Measurements from ENCODE around the gene UBASH3A.

The UBASH3A gene

GRCh38 chr21:42423685-42424084 is 20.0 kb downstream of the UBASH3A start:
- no CpG with 5 or more reads among the region's 2 CpGs for WGBS (ENCODE audit: extremely low coverage, insufficient coverage, insufficient read length)
- Histone ChIP-seq H3K27ac (ENCODE audit: low read depth, low read length) (no peak overlapping the region), H3K18ac (ENCODE audit: low read length) (no peak overlapping the region), H3K36me3 (ENCODE audit: control insufficient read depth in 1 of 2, insufficient read depth in 2 of 2, low read length in 2 of 2) (no peaks in the 10 kb centered on the region), H3K4me1 (ENCODE audit: control insufficient read depth in 1 of 2, insufficient read depth in 2 of 2, low read length in 2 of 2) (no peaks in the 10 kb centered on the region), H3K9ac (ENCODE audit: low read length) (no peak overlapping the region), H3K4me3 (ENCODE audit: low read depth, low read length) (no peak overlapping the region), H3K4ac (ENCODE audit: low read depth, low read length) (no peak overlapping the region), H3K27me3 (ENCODE audit: insufficient read depth, low read length) (no peaks in the 10 kb centered on the region), H2AFZ (ENCODE audit: insufficient read depth, low read length, poor library complexity) (no peak overlapping the region), H3K14ac (ENCODE audit: low read length) (no peak overlapping the region), H4K8ac (ENCODE audit: low read depth, low read length) (no peak overlapping the region), H4K12ac (ENCODE audit: low read depth, low read length) (no peak overlapping the region), H2BK12ac (ENCODE audit: low read length) (no peak overlapping the region), H2AK5ac (ENCODE audit: low read length) (no peak overlapping the region), H3K23ac (ENCODE audit: low read length) (no peak overlapping the region), H3K4me2 (ENCODE audit: low read length) (no peak overlapping the region), H3K79me1 (ENCODE audit: low read length) (no peaks in the 10 kb centered on the region), H3K9me3 (ENCODE audit: insufficient read depth, low read depth, low read length) (peaks cover 5% of the 10 kb centered on the region), H3K79me2 (ENCODE audit: control insufficient read depth, insufficient read depth, low read length, poor library complexity) (no peaks in the 10 kb centered on the region), H4K91ac (ENCODE audit: low read depth, low read length) (no peak overlapping the region), H2BK120ac (ENCODE audit: insufficient read depth, low read length, poor library complexity) (no peak overlapping the region), H2BK5ac (ENCODE audit: low read depth, low read length, poor library complexity) (no peak overlapping the region)
- no peak for DNase-seq

GRCh38 chr21:42424914-42425541 is 21.3 kb downstream of the UBASH3A start:
- Histone ChIP-seq H2AK5ac (ENCODE audit: low read length) (no peak overlapping the region), H2AFZ (ENCODE audit: insufficient read depth, low read length, poor library complexity) (no peak overlapping the region), H2BK5ac (ENCODE audit: low read depth, low read length, poor library complexity) (no peak overlapping the region), H3K14ac (ENCODE audit: low read length) (no peak overlapping the region), H3K27me3 (ENCODE audit: insufficient read depth, low read length) (no peaks in the 10 kb centered on the region), H3K9ac (ENCODE audit: low read length) (no peak overlapping the region), H2BK120ac (ENCODE audit: insufficient read depth, low read length, poor library complexity) (no peak overlapping the region), H3K9me3 (ENCODE audit: insufficient read depth, low read depth, low read length) (peaks cover 5% of the 10 kb centered on the region), H3K23ac (ENCODE audit: low read length) (no peak overlapping the region), H4K91ac (ENCODE audit: low read depth, low read length) (no peak overlapping the region), H3K4me1 (ENCODE audit: control insufficient read depth in 1 of 2, insufficient read depth in 2 of 2, low read length in 2 of 2) (no peaks in the 10 kb centered on the region), H4K8ac (ENCODE audit: low read depth, low read length) (no peak overlapping the region), H3K79me2 (ENCODE audit: control insufficient read depth, insufficient read depth, low read length, poor library complexity) (no peaks in the 10 kb centered on the region), H3K18ac (ENCODE audit: low read length) (no peak overlapping the region), H4K12ac (ENCODE audit: low read depth, low read length) (no peak overlapping the region), H2BK12ac (ENCODE audit: low read length) (no peak overlapping the region), H3K79me1 (ENCODE audit: low read length) (no peaks in the 10 kb centered on the region), H3K36me3 (ENCODE audit: control insufficient read depth in 1 of 2, insufficient read depth in 2 of 2, low read length in 2 of 2) (no peaks in the 10 kb centered on the region), H3K4me2 (ENCODE audit: low read length) (no peak overlapping the region), H3K27ac (ENCODE audit: low read depth, low read length) (no peak overlapping the region), H3K4ac (ENCODE audit: low read depth, low read length) (no peak overlapping the region), H3K4me3 (ENCODE audit: low read depth, low read length) (no peak overlapping the region)
- no peak for DNase-seq
- no CpG with 5 or more reads among the region's 12 CpGs for whole genome bisulfite sequencing (ENCODE audit: extremely low coverage, insufficient coverage, insufficient read length)

- Histone ChIP-seq H3K36me3 (ENCODE audit: control insufficient read depth in 1 of 2, insufficient read depth in 2 of 2, low read length in 2 of 2) (no peaks in the 10 kb centered on the region), H2BK120ac (ENCODE audit: insufficient read depth, low read length, poor library complexity) (no peak overlapping the region), H3K4me1 (ENCODE audit: control insufficient read depth in 1 of 2, insufficient read depth in 2 of 2, low read length in 2 of 2) (no peaks in the 10 kb centered on the region), H3K27ac (ENCODE audit: low read depth, low read length) (no peak overlapping the region), H3K9me3 (ENCODE audit: insufficient read depth, low read depth, low read length) (peaks cover 5% of the 10 kb centered on the region), H3K18ac (ENCODE audit: low read length) (no peak overlapping the region), H3K79me1 (ENCODE audit: low read length) (no peaks in the 10 kb centered on the region), H3K27me3 (ENCODE audit: insufficient read depth, low read length) (no peaks in the 10 kb centered on the region), H3K9ac (ENCODE audit: low read length) (no peak overlapping the region), H3K4me2 (ENCODE audit: low read length) (no peak overlapping the region), H4K8ac (ENCODE audit: low read depth, low read length) (no peak overlapping the region), H4K12ac (ENCODE audit: low read depth, low read length) (no peak overlapping the region), H2BK5ac (ENCODE audit: low read depth, low read length, poor library complexity) (no peak overlapping the region), H4K91ac (ENCODE audit: low read depth, low read length) (no peak overlapping the region), H3K23ac (ENCODE audit: low read length) (no peak overlapping the region), H2AK5ac (ENCODE audit: low read length) (no peak overlapping the region), H3K4me3 (ENCODE audit: low read depth, low read length) (no peak overlapping the region), H2BK12ac (ENCODE audit: low read length) (no peak overlapping the region), H2AFZ (ENCODE audit: insufficient read depth, low read length, poor library complexity) (no peak overlapping the region), H3K79me2 (ENCODE audit: control insufficient read depth, insufficient read depth, low read length, poor library complexity) (no peaks in the 10 kb centered on the region), H3K4ac (ENCODE audit: low read depth, low read length) (no peak overlapping the region), H3K14ac (ENCODE audit: low read length) (no peak overlapping the region)
- DNase-seq, result no peak
- WGBS (ENCODE audit: extremely low coverage, insufficient coverage, insufficient read length), result no CpG with 5 or more reads among the region's 4 CpGs
Measured at GRCh38 chr21:42425591-42425990, 21.9 kb downstream of the UBASH3A start.

GRCh38 chr21:42426424-42426823 is 22.7 kb downstream of the UBASH3A start:
- H2BK5ac ChIP-seq (ENCODE audit: low read depth, low read length, poor library complexity), result no peak overlapping the region
- WGBS (ENCODE audit: extremely low coverage, insufficient coverage, insufficient read length), result no CpG with 5 or more reads among the region's 7 CpGs
- no peak overlapping the region for H3K9ac ChIP-seq (ENCODE audit: low read length)
- no peak overlapping the region for H2BK12ac ChIP-seq (ENCODE audit: low read length)
- no peak overlapping the region for H3K27ac ChIP-seq (ENCODE audit: low read depth, low read length)
- H3K9me3 ChIP-seq (ENCODE audit: insufficient read depth, low read depth, low read length), result peaks cover 3% of the 10 kb centered on the region
- no peak overlapping the region for H4K12ac ChIP-seq (ENCODE audit: low read depth, low read length)
- H2AK5ac ChIP-seq (ENCODE audit: low read length), result no peak overlapping the region
- H3K14ac ChIP-seq (ENCODE audit: low read length), result no peak overlapping the region
- no peak overlapping the region for H4K8ac ChIP-seq (ENCODE audit: low read depth, low read length)
- no peak for DNase-seq
- H3K79me2 ChIP-seq (ENCODE audit: control insufficient read depth, insufficient read depth, low read length, poor library complexity), result no peaks in the 10 kb centered on the region
- no peaks in the 10 kb centered on the region for H3K36me3 ChIP-seq (ENCODE audit: control insufficient read depth in 1 of 2, insufficient read depth in 2 of 2, low read length in 2 of 2)
- H3K4me1 ChIP-seq (ENCODE audit: control insufficient read depth in 1 of 2, insufficient read depth in 2 of 2, low read length in 2 of 2), result no peaks in the 10 kb centered on the region
- H3K4me3 ChIP-seq (ENCODE audit: low read depth, low read length), result no peak overlapping the region
- no peaks in the 10 kb centered on the region for H3K27me3 ChIP-seq (ENCODE audit: insufficient read depth, low read length)
- no peak overlapping the region for H2AFZ ChIP-seq (ENCODE audit: insufficient read depth, low read length, poor library complexity)
- no peak overlapping the region for H4K91ac ChIP-seq (ENCODE audit: low read depth, low read length)
- H2BK120ac ChIP-seq (ENCODE audit: insufficient read depth, low read length, poor library complexity), result no peak overlapping the region
- H3K79me1 ChIP-seq (ENCODE audit: low read length), result no peaks in the 10 kb centered on the region
- H3K4ac ChIP-seq (ENCODE audit: low read depth, low read length), result no peak overlapping the region
- H3K4me2 ChIP-seq (ENCODE audit: low read length), result no peak overlapping the region
- H3K23ac ChIP-seq (ENCODE audit: low read length), result no peak overlapping the region
- H3K18ac ChIP-seq (ENCODE audit: low read length), result no peak overlapping the region
